Measurements from ENCODE around the gene SHC2. TPM values are rescaled to one million over a fixed set of nuclear protein-coding genes. Genes with fewer than 3 reads are reported as not detected.

SHC2 gene
- polyA plus RNA-seq (ENCODE audit: insufficient read length in 4 of 4) = 10 to 100 TPM; 24.6 to 39.6 (median 29.3) TPM

GRCh38 chr19:460877-461720 lies at the start of gene SHC2:
Gene SHC2, minus strand, starts transcription at chr19:461033. Its CDS starts 37 bp downstream, at chr19:460996.
- no peak for DNase-seq (ENCODE audit: low read depth in 4 of 4, low spot score in 3 of 4)

GRCh38 chr19:508204-509150 lies 47.6 kb upstream of the SHC2 start:
- no peak for DNase-seq (ENCODE audit: low read depth in 4 of 4, low spot score in 3 of 4)

- DNase-seq (ENCODE audit: low read depth in 4 of 4, low spot score in 3 of 4) = no peak
These were observed 46.7 kb upstream of the SHC2 start, which contains the start of gene TPGS1 for GRCh38 chr19:507286-508203. Gene TPGS1, plus strand, starts transcription at chr19:507497. Its CDS starts 10 bp downstream, at chr19:507507.

- peak; percentile 100 for DNase-seq (ENCODE audit: low read depth in 4 of 4, low spot score in 3 of 4)
These were observed 45.8 kb upstream of the SHC2 start for GRCh38 chr19:506404-507285.

- DNase-seq (ENCODE audit: low read depth in 4 of 4, low spot score in 3 of 4) = no peak
These were observed 43.8 kb upstream of the SHC2 start for GRCh38 chr19:504616-505015.

GRCh38 chr19:501646-502045 lies 40.8 kb upstream of the SHC2 start:
- DNase-seq (ENCODE audit: low read depth in 4 of 4, low spot score in 3 of 4) = no peak

GRCh38 chr19:498977-499623 lies 38.3 kb upstream of the SHC2 start:
- DNase-seq (ENCODE audit: low read depth in 4 of 4, low spot score in 3 of 4) = no peak

- no peak for DNase-seq (ENCODE audit: low read depth in 4 of 4, low spot score in 3 of 4)
These were observed 37.7 kb upstream of the SHC2 start for GRCh38 chr19:498511-498891.

GRCh38 chr19:497869-498510 lies 37.2 kb upstream of the SHC2 start:
- no peak for DNase-seq (ENCODE audit: low read depth in 4 of 4, low spot score in 3 of 4)

- DNase-seq (ENCODE audit: low read depth in 4 of 4, low spot score in 3 of 4) = no peak
These were observed 36.6 kb upstream of the SHC2 start for GRCh38 chr19:497491-497868.

- no peak for DNase-seq (ENCODE audit: low read depth in 4 of 4, low spot score in 3 of 4)
These were observed 36.2 kb upstream of the SHC2 start for GRCh38 chr19:496986-497385.

GRCh38 chr19:496112-496665 lies 35.4 kb upstream of the SHC2 start, which contains the start of gene MADCAM1:
Gene MADCAM1, plus strand, starts transcription at chr19:496486. Its CDS starts 14 bp downstream, at chr19:496500.
- DNase-seq (ENCODE audit: low read depth in 4 of 4, low spot score in 3 of 4) = no peak

GRCh38 chr19:495402-496111 lies 34.7 kb upstream of the SHC2 start:
- DNase-seq (ENCODE audit: low read depth in 4 of 4, low spot score in 3 of 4) = no peak

- DNase-seq (ENCODE audit: low read depth in 4 of 4, low spot score in 3 of 4) = no peak
These were observed 34.2 kb upstream of the SHC2 start for GRCh38 chr19:495081-495401.

- DNase-seq (ENCODE audit: low read depth in 4 of 4, low spot score in 3 of 4) = no peak
These were observed 33.6 kb upstream of the SHC2 start for GRCh38 chr19:494171-495080.

GRCh38 chr19:493391-494170 lies 32.7 kb upstream of the SHC2 start:
- no peak for DNase-seq (ENCODE audit: low read depth in 4 of 4, low spot score in 3 of 4)
